GM19238 (cell line): ENCODE data around the gene SMYD2.

Experiments
- DNase-seq: peaks from one replicate; pipeline ENCODE4 v3.0.0; 2011; ENCODE audit warnings: low spot score; ENCODE audit not compliant: insufficient read length

Gene SMYD2, protein sequence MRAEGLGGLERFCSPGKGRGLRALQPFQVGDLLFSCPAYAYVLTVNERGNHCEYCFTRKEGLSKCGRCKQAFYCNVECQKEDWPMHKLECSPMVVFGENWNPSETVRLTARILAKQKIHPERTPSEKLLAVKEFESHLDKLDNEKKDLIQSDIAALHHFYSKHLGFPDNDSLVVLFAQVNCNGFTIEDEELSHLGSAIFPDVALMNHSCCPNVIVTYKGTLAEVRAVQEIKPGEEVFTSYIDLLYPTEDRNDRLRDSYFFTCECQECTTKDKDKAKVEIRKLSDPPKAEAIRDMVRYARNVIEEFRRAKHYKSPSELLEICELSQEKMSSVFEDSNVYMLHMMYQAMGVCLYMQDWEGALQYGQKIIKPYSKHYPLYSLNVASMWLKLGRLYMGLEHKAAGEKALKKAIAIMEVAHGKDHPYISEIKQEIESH

GRCh38 chr1:214281021-214281719 is at the start of gene SMYD2:
TSS of gene SMYD2 (plus strand) at chr1:214281159. CDS start at chr1:214281255, 96 bp downstream.
- peak; percentile 64 for DNase-seq

DNA sequence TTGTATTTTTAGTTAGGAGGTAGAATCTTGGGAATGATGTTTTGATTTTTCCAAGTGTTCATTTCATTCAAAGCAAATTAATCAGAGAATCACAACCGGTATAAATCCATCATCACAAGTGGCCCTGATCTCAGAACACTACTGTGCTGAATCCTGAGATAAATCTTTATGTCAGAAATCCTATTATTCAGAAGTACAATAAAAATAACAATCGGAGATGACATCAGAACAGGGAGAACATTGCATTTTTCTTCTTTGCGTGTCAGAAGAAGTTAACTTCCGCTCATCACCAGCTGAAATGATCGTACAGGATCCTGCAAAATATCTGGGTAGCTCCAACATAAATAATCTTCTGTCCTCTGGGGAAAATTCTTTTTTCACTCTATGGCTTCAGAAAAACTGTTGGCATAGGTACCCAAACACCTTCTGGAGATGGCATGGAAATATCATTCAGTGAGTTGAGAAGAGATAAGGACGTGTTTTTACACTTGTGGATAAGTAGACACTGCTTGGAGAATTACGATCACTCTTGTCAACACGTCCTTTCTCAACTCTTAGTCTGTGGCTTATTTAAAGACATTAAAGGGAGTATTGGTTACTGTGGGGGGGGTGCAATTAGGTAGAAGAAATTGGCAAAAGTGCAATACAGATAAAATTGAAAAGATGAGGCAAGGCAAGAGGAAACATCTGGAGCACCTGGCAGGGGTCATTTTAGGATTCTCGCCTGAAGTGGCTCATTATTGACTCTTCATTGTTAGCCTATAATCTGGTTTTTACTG is 46.9 kb upstream of the SMYD2 start:
- DNase-seq = no peak

GRCh38 chr1:214234635-214235025 is 46.3 kb upstream of the SMYD2 start:
- no peak for DNase-seq

DNA sequence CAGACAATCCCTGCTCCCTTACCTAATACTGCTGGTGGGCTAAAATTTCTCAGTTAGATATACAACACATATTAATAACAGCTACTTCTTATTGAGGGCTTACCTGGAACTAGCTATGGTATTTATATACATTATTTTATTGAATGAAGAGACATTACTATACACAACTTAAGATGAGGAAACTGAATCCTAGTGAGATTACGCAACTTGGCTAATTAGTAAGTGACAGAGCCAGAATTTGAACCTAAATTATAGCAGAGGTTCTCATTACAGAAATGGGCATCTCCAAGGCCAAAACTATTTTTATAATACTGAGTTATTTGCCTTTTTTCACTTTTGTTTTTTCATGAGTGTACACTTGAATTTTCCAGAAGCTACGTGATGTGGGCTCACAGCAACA is 44.5 kb upstream of the SMYD2 start:
- DNase-seq = no peak

GRCh38 chr1:214241060-214241459 is 39.9 kb upstream of the SMYD2 start:
- DNase-seq = no peak

GRCh38 chr1:214244252-214244651 is 36.7 kb upstream of the SMYD2 start:
- DNase-seq = no peak

DNA sequence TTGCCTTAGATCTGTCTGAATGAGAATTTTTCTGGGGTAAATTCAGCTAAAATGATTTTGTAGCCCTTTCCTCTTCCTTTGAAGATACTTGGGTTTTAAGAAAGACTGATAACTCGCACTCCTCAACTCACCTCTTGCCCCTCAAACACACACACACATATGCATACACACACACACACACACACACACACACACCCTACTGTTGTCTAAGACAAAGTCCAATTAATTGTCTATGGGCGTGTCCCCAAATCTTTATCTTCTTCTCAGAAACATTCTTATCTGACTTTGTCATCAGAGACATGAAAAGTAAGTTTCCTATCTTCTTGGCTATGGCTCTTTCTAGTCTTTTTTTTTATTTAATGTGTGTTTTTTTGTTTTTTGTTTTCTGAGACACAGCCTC is 36.1 kb upstream of the SMYD2 start:
- no peak for DNase-seq

- no peak for DNase-seq
Observed at GRCh38 chr1:214247501-214248041, 33.4 kb upstream of the SMYD2 start.

DNA sequence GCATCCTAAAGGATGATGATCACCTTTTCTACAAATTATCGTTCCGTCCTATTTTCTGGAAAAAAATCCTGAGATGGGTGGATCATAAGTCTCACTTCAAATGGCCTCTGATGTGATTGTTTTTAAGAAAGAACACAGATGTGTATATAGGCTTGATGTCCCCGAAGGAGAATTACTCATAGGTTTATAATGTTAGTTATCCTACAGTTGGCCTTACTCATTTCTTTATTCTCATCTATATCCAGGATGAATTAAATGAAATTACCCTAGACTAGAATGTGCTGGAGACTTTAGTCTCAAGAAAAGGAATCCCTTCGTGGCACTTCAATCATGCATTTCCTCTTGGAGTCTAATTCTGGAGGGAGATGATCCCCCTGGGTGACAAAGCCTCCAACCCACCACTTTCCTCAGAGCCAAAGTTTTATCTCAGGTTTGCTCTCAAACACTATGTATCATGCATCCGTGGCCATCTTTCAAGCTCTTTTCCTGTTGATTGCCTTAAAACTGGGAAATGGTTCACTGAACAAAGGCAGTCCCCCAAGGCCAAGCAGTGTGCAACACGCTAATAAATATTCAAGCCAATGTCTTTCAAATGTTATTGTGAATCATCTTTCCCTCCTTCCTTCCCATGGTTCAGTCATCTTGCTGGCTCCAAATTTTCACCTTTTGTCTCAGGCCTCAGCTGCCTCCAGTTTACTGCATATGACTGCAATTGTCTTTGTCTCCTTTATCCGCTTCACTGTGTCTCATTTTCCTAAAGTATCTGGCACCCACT is 32.5 kb upstream of the SMYD2 start:
- DNase-seq = no peak

- no peak for DNase-seq
Observed at GRCh38 chr1:214249651-214250050, 31.3 kb upstream of the SMYD2 start.

DNA sequence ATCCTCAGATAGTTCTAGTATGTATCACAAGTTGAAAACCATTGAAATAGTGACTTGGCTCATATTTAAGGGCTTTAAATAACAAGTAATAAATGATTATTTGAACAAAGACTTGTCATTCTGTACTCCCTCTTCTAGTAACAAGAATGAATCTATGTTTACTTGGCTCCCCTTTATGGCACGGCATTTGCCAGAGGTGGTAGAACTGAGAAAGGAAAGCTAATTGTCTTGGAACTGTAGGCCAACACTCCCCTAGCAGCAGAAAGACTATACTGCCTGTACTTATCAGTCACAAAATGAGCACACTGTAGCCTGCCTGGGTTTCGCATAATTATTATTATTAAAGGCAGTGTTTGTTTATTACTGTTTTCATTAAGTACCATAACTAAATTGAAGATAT is 29.6 kb upstream of the SMYD2 start:
- no peak for DNase-seq

DNA sequence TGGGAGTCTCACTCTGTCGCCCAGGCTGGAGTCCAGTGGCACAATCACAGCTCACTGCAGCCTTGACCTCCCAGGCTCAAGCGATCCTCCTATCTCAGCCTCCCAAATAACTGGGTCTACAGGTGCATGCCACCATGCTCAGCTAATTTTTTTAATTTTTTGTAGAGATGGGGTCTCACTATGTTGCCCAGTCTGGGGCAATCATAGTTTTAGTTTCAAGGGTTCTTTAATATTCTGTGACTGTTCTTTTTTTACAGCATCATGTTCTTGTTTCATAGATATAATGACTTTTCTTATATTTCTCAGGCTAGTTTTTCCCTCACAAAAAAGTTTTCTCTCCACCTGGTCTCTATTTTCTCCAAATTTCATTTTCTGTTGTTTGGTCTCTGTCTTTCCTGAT is 25.4 kb upstream of the SMYD2 start:
- no peak for DNase-seq

GRCh38 chr1:214259353-214259977 is 21.5 kb upstream of the SMYD2 start:
- DNase-seq = no peak

DNA sequence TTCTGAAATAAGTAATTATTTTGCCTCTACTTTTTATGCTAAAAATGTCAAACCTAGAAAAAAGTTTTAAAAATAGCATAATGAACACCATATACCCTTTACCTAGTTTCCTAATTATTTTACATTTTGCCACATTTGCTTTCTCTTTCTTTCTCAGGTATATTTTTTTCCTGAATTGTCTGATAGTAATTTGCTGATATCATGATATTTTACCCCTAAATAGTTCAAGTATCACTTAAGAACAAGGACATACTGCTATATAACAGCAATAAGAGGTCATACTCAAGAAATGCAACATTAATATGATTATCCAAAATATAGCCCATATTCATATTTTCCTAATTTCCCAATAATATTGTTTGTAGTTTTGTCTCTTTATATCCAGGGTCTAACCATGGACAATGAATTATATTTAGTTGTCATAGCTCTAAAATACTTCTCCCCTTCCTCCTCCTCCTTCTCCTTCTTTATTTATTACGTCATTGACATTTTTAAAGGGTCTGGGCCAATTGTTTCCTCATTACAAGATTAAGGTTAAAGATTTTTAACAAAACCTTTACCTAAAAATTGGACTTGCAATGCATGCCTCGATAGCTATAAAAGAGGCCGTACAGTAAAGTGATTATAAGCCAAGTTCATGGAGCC is 20.3 kb upstream of the SMYD2 start:
- DNase-seq = no peak

DNA sequence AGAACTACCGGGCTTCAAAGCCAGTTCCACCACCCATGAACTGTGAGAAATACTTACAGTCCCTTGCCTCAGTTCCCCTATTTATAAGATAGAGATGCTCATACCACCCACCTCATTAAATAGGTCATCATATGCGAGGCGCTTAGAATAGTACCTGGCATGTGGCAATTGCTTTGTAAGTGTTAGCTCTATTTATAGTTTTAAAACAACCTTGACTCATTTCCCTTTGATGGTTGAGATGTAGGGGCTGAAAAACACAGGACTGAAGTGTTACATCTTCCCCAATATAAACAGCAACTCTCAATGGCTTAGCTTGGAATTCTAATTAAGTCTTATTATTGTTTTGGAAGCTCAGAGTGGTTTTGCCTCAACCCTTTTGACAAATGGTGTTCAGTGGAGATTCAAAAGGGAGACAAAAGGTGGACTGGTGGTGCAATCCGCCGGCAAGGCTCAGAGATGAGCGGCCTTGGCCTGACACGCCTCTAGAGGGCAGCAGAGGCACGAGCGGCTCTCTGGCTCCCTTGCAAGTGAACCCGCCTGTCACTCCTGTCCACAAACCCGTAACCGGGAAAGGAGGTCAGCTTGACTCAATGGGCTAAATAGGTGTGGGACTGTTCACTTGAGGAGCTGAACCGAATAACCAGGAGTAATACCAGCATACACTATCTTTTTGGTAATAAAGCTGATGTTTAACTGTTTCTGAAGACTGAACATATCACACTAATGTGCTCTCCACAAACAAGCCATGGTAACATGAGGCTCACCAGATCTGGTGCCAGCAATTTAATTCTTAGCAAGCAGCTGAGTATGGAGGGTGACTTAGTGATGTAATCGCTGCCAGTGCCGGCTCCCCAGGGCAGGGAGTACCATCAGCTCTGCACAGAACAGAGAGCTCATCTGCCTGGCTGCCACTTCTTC is 19.5 kb upstream of the SMYD2 start:
- peak; percentile 34 for DNase-seq

DNA sequence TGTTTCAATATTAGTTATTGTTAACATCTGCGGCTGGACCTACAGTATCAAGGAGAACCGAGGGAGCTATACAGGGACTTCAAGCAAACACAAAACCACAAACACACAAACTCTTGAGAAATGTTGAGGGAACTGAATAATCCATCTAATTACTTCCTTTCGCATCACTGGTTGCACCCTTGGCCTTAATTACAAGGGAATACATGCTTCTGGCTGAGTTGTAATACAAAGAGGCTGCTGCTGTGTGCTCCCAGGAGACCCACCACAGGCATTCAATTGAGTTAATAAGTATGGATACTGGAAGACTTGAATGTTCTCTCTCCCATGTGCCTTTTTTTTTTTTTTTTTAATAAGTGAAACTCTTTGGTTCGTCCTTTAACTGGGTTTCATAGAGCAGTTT is 16.8 kb upstream of the SMYD2 start:
- DNase-seq = no peak

DNA sequence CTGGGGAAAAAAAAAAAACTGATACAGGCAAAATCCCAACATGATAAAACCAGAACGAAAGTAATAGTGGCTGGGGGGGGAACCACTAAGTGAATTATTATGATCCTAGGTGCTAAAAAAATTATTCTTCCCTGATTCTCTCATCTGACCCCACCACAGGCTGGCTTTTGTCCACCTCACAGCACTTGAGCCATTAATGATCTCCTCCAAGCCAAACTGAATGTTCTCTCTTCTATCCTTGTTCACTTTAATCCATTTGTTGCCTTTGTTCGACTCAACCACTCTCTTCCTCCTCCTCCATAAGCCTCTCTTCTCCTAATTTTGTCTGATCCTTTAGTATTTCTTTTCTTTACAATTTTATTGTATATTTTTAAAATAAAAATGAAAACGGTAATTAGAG is 16.0 kb upstream of the SMYD2 start:
- DNase-seq = no peak

DNA sequence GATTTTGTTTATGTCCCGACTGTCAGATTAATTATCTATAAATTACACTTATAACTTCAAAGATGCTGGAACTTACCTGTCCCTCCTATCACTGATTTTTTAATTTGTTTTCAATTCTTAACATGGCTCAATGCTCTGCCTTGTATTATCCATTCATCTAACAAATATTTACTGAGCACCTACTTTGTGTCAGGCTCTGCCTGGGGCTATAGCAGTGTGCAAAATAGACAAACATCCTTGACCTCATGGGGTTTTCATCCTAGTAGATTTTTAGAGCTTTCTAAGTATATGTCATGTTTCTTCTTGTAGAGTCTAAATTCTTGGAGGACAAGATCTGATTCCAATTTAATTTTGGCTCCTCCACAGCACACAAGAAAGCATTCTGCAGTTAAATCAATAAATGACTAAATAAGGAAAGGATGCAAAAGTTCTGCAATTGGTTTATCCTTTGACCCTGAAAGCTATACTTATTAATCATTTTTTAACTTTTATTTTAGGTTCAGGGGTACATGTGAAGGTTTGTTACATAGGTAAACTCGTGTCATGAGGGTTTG is 10.8 kb upstream of the SMYD2 start:
- no peak for DNase-seq
